Prostate gland (tissue), 2 donors: ENCODE results near the gene CAPN8. TPM values are rescaled to one million over a fixed set of nuclear protein-coding genes. Genes with fewer than 3 reads are reported as not detected.

Experiments
- DNase-seq: peaks from one replicate; pipeline ENCODE4 v3.0.0-alpha.2; 2019; ENCODE audit warnings: low spot score
- H3K27ac ChIP-seq, 2 donors: fragments of 200-600 bp; sonication (generic); 2 replicates each; pipeline ENCODE4 v1.5.1; 2017 to 2019
- H3K27me3 ChIP-seq: fragments of 200-600 bp; sonication (generic); replicated peaks from 2 replicates; pipeline ENCODE4 v1.5.1; 2019; ENCODE audit not compliant: insufficient read depth
- H3K36me3 ChIP-seq, 2 donors: fragments of 200-600 bp; sonication (generic); 1 replicate in 1 of 2; 2 replicates in 1 of 2; pipeline versions ENCODE4 v1.5.1 to v1.8.1; 2017 to 2019
- H3K4me1 ChIP-seq: fragments of 200-600 bp; sonication (generic); replicated peaks from 2 replicates; pipeline ENCODE4 v1.5.1; 2019
- H3K4me3 ChIP-seq, 2 donors: fragments of 200-600 bp; sonication (generic); 2 replicates each; pipeline ENCODE4 v1.5.1; 2017 to 2019
- H3K9me3 ChIP-seq: fragments of 200-600 bp; sonication (generic); 2 replicates; pipeline ENCODE4 v1.5.1; 2017
- CTCF ChIP-seq, 4 experiments: fragments of 200-600 bp in 2 of 4; fragments of 450-650 bp in 2 of 4; sonication (generic) in 2 of 4; IDR thresholded peaks; 1 replicate in 3 of 4; 2 replicates in 1 of 4; pipeline ENCODE4 v1.5.1; 2016 to 2019; ENCODE audit warnings: antibody characterized with exemption in 4 of 4, mild to moderate bottlenecking in 2 of 4, moderate library complexity in 2 of 4
- POLR2A ChIP-seq: fragments of 450-650 bp; IDR thresholded peaks from one replicate; pipeline ENCODE4 v1.6.1; 2016; ENCODE audit warnings: antibody characterized with exemption, mild to moderate bottlenecking
- POLR2AphosphoS5 ChIP-seq: sonication (generic); formaldehyde crosslinking; IDR thresholded peaks from one replicate; pipeline ENCODE4 v1.6.1; 2017; ENCODE audit warnings: antibody characterized with exemption
- WGBS: methylation state at CpG from one replicate; pipeline ENCODE4 v1.1.5; 2018; 5-methylcytosine and 5-hydroxymethylcytosine counted together
- intact Hi-C: fragments of 100-400 bp; cut with DNase I; formaldehyde crosslinking; loops from one replicate; pipeline ENCODE4 v1.14.2; 2022
- total RNA-seq, 2 donors: library from RNA; depleted of rRNA; stranded (reverse); fragments of >200 nt; gene quantifications; one replicate each; pipeline ENCODE4 v1.1.0, GENCODE V29; 2016

Gene CAPN8
- total RNA-seq, 2 donors from 2014 or later = 3.0 to 5.6 TPM

- DNase-seq = no peak
- H3K27ac ChIP-seq = no peak overlapping the region
- 33% methylated on average over 2 of the region's 2 CpGs for WGBS
- no peaks in the 10 kb centered on the region for H3K9me3 ChIP-seq
- H3K27me3 ChIP-seq = no peaks in the 10 kb centered on the region
- no peaks in the 10 kb centered on the region for H3K36me3 ChIP-seq
- no peaks in the 10 kb centered on the region for H3K4me1 ChIP-seq
- no peak overlapping the region for H3K4me3 ChIP-seq
- intact Hi-C loops = no loop called here
- TF ChIP-seq POLR2AphosphoS5 (no peak), POLR2A (no peak), CTCF (IDR thresholded peaks at IDR 0.05) (no peak)
Observed at GRCh38 chr1:223650465-223650864, 15.0 kb downstream of the CAPN8 start.

- H3K27me3 ChIP-seq = no peaks in the 10 kb centered on the region
- no peaks in the 10 kb centered on the region for H3K4me1 ChIP-seq
- no peaks in the 10 kb centered on the region for H3K9me3 ChIP-seq
- no peak overlapping the region for H3K27ac ChIP-seq
- no peaks in the 10 kb centered on the region for H3K36me3 ChIP-seq
- intact Hi-C loops = no loop called here
- DNase-seq = no peak
- TF ChIP-seq POLR2AphosphoS5 = no peak
- TF ChIP-seq POLR2A = no peak
- TF ChIP-seq CTCF (IDR thresholded peaks at IDR 0.05) = no peak
- WGBS = 0% methylated on average over 1 of the region's 1 CpG
- H3K4me3 ChIP-seq = no peak overlapping the region
Observed at GRCh38 chr1:223649222-223649621, 16.3 kb downstream of the CAPN8 start.

GRCh38 chr1:223647249-223647648 lies 18.3 kb downstream of the CAPN8 start:
- intact Hi-C loops = no loop called here
- H3K27me3 ChIP-seq = no peaks in the 10 kb centered on the region
- TF ChIP-seq POLR2A (no peak), CTCF (IDR thresholded peaks at IDR 0.05) (no peak), POLR2AphosphoS5 (no peak)

GRCh38 chr1:223645903-223646302 lies 19.6 kb downstream of the CAPN8 start:
- DNase-seq = no peak
- no peaks in the 10 kb centered on the region for H3K36me3 ChIP-seq
- no peaks in the 10 kb centered on the region for H3K9me3 ChIP-seq
- WGBS = 62% methylated on average over 3 of the region's 3 CpGs
- no peak for TF ChIP-seq POLR2A
- no peak for TF ChIP-seq CTCF (IDR thresholded peaks at IDR 0.05)
- no peak for TF ChIP-seq POLR2AphosphoS5
- no peak overlapping the region for H3K27ac ChIP-seq
- intact Hi-C loops = no loop called here
- H3K27me3 ChIP-seq = no peaks in the 10 kb centered on the region
- no peaks in the 10 kb centered on the region for H3K4me1 ChIP-seq
- H3K4me3 ChIP-seq = no peak overlapping the region

More at GRCh38 chr1:223647249-223647648, 18.3 kb downstream of the CAPN8 start:
- DNase-seq = no peak
- no peak overlapping the region for H3K4me3 ChIP-seq
- no peak overlapping the region for H3K27ac ChIP-seq
- no peaks in the 10 kb centered on the region for H3K9me3 ChIP-seq
- no peaks in the 10 kb centered on the region for H3K36me3 ChIP-seq
- H3K4me1 ChIP-seq = no peaks in the 10 kb centered on the region
- 91% methylated on average over 1 of the region's 1 CpG for WGBS

GRCh38 chr1:223642237-223642636 lies 23.3 kb downstream of the CAPN8 start:
- Histone ChIP-seq H3K36me3 (no peaks in the 10 kb centered on the region), H3K4me1 (no peaks in the 10 kb centered on the region), H3K27ac (no peak overlapping the region), H3K4me3 (no peak overlapping the region), H3K27me3 (no peaks in the 10 kb centered on the region), H3K9me3 (no peaks in the 10 kb centered on the region)
- 67% methylated on average over 7 of the region's 7 CpGs for WGBS
- TF ChIP-seq POLR2A (no peak), CTCF (IDR thresholded peaks at IDR 0.05) (no peak), POLR2AphosphoS5 (no peak)
- DNase-seq = no peak
- intact Hi-C loops = no loop called here
